Liver (tissue), 9 donors: ENCODE measurements around the gene CRYBB3. TPM values are rescaled to one million over a fixed set of nuclear protein-coding genes. Genes with fewer than 3 reads are reported as not detected.
A peak's percentile ranks its signal among the peaks of the same experiment; 100 is the strongest.

Experiments
- DNase-seq: peaks from one replicate; pipeline ENCODE4 v3.0.0-alpha.2; 2017; ENCODE audit warnings: low spot score
- H3K27ac ChIP-seq, 2 donors: one replicate each; pipeline ENCODE4 v1.7.0; 2013; ENCODE audit warnings: inconsistent platforms in 2 of 2, low read length in 2 of 2, control low read depth in 1 of 2, low read depth in 1 of 2, mild to moderate bottlenecking in 1 of 2
- H3K27me3 ChIP-seq, 4 donors: one replicate each; pipeline versions ENCODE4 v1.6.1 to v1.7.0; 2013; ENCODE audit warnings: low read length in 3 of 4, inconsistent platforms in 1 of 4, mild to moderate bottlenecking in 1 of 4, moderate library complexity in 1 of 4; ENCODE audit not compliant: control insufficient read depth in 4 of 4, insufficient read depth in 4 of 4
- H3K36me3 ChIP-seq, 4 donors: one replicate each; pipeline versions ENCODE4 v1.6.1 to v1.7.0; 2013; ENCODE audit warnings: low read length in 3 of 4, mild to moderate bottlenecking in 3 of 4, low read depth in 1 of 4, moderate library complexity in 1 of 4; ENCODE audit not compliant: control insufficient read depth in 4 of 4, insufficient read depth in 3 of 4
- H3K4me1 ChIP-seq, 4 donors: one replicate each; pipeline versions ENCODE4 v1.6.1 to v1.7.0; 2013; ENCODE audit warnings: low read length in 3 of 4, mild to moderate bottlenecking in 3 of 4, moderate library complexity in 1 of 4; ENCODE audit not compliant: control insufficient read depth in 4 of 4, insufficient read depth in 4 of 4
- H3K4me3 ChIP-seq, 3 donors: one replicate each; pipeline versions ENCODE4 v1.6.1 to v1.7.0; 2013; ENCODE audit warnings: low read length in 3 of 3, control low read depth in 1 of 3, low read depth in 1 of 3, mild to moderate bottlenecking in 1 of 3
- H3K9ac ChIP-seq, 2 donors: one replicate each; pipeline ENCODE4 v1.7.0; 2013; ENCODE audit warnings: low read length in 2 of 2, mild to moderate bottlenecking in 2 of 2, moderate library complexity in 2 of 2, control low read depth in 1 of 2, low read depth in 1 of 2
- H3K9me3 ChIP-seq, 4 donors: one replicate each; pipeline versions ENCODE4 v1.6.1 to v1.7.0; 2013; ENCODE audit warnings: low read length in 3 of 4; ENCODE audit not compliant: control insufficient read depth in 4 of 4
- ATF3 ChIP-seq: IDR thresholded peaks from 2 replicates; pipeline ENCODE4 v1.6.1; 2016; ENCODE audit warnings: antibody characterized with exemption
- CTCF ChIP-seq: fragments of 150-350 bp; IDR thresholded peaks from 2 replicates; pipeline ENCODE4 v1.5.1; 2017; ENCODE audit warnings: improper control_type of control experiment, low read depth, low read length; ENCODE audit not compliant: missing input control
- EGR1 ChIP-seq, 2 donors: IDR thresholded peaks; 2 replicates each; pipeline ENCODE4 v1.6.1; 2016 to 2018; ENCODE audit warnings: antibody characterized with exemption in 2 of 2, low read depth in 2 of 2
- FOXA1 ChIP-seq: IDR thresholded peaks from 2 replicates; pipeline ENCODE4 v1.6.1; 2016; ENCODE audit warnings: antibody characterized with exemption
- FOXA2 ChIP-seq: IDR thresholded peaks from 2 replicates; pipeline ENCODE4 v1.6.1; 2016; ENCODE audit warnings: antibody characterized with exemption
- GABPA ChIP-seq, 2 donors: IDR thresholded peaks in 1 of 2; conservative IDR thresholded peaks in 1 of 2; 2 replicates each; pipeline ENCODE4 v1.6.1; 2016; ENCODE audit warnings: antibody characterized with exemption in 2 of 2, mild to moderate bottlenecking in 1 of 2, moderate library complexity in 1 of 2
- HNF4A ChIP-seq, 2 donors: conservative IDR thresholded peaks; 2 replicates each; pipeline ENCODE4 v1.6.1; 2016; ENCODE audit warnings: antibody characterized with exemption in 2 of 2, mild to moderate bottlenecking in 2 of 2
- HNF4G ChIP-seq: IDR thresholded peaks from 2 replicates; pipeline ENCODE4 v1.6.1; 2016; ENCODE audit warnings: antibody characterized with exemption
- JUND ChIP-seq, 2 donors: IDR thresholded peaks; 2 replicates each; pipeline ENCODE4 v1.6.1; 2016; ENCODE audit warnings: antibody characterized with exemption in 2 of 2
- MAX ChIP-seq: IDR thresholded peaks from 2 replicates; pipeline ENCODE4 v1.6.1; 2016; ENCODE audit warnings: antibody characterized with exemption
- NR2F2 ChIP-seq: IDR thresholded peaks from 2 replicates; pipeline ENCODE4 v1.6.1; 2016; ENCODE audit warnings: antibody characterized with exemption
- RAD21 ChIP-seq, 2 donors: IDR thresholded peaks; 2 replicates each; pipeline ENCODE4 v1.6.1; 2016; ENCODE audit warnings: antibody characterized with exemption in 2 of 2, mild to moderate bottlenecking in 2 of 2
- REST ChIP-seq: IDR thresholded peaks from 2 replicates; pipeline ENCODE4 v1.6.1; 2016; ENCODE audit warnings: antibody characterized with exemption, mild to moderate bottlenecking
- RXRA ChIP-seq, 2 donors: IDR thresholded peaks; 2 replicates each; pipeline ENCODE4 v1.6.1; 2017 to 2018; ENCODE audit warnings: antibody characterized with exemption in 2 of 2, mild to moderate bottlenecking in 1 of 2
- SP1 ChIP-seq: IDR thresholded peaks from 2 replicates; pipeline ENCODE4 v1.6.1; 2018; ENCODE audit warnings: antibody characterized with exemption, mild to moderate bottlenecking
- TAF1 ChIP-seq: conservative IDR thresholded peaks from 2 replicates; pipeline ENCODE4 v1.6.1; 2016; ENCODE audit warnings: antibody characterized with exemption, mild to moderate bottlenecking
- YY1 ChIP-seq: IDR thresholded peaks from 2 replicates; pipeline ENCODE4 v1.6.1; 2016; ENCODE audit warnings: antibody characterized with exemption, mild to moderate bottlenecking
- ZBTB33 ChIP-seq: IDR thresholded peaks from 2 replicates; pipeline ENCODE4 v1.6.1; 2016; ENCODE audit warnings: antibody characterized with exemption
- WGBS: extraction: QIAGEN DNeasy Blood & Tissue Kit; methylation state at CpG from one replicate; pipeline ENCODE4 v1.1.7; 2013; 5-methylcytosine and 5-hydroxymethylcytosine counted together
- polyA plus RNA-seq, 2 donors: library from polyadenylated mRNA; stranded (reverse) in 1 of 2; unstranded in 1 of 2; fragments of 200-250 nt in 1 of 2; fragments of >200 nt in 1 of 2; fragmentation: Nextera tagmentation in 1 of 2; extraction: Ambion mirVana in 1 of 2; gene quantifications; one replicate each; pipeline versions ENCODE4 v1.2.1 to v1.2.3, GENCODE V29; 2013 to 2015
- total RNA-seq, 2 donors: library from RNA; depleted of rRNA; stranded (reverse); fragments of >200 nt; gene quantifications; one replicate each; pipeline ENCODE4 v1.2.3, GENCODE V29; 2014
- donor health status: healthy.
- donor health status: healthy.
- donor health status: healthy.
- donor health status: healthy.
- donor health status: healthy.

Gene CRYBB3
- total and polyA plus RNA-seq, 4 donors, result 0.25 to 0.38 TPM; not detected in 2

GRCh38 chr22:25169278-25170031 lies 30.2 kb upstream of the CRYBB3 start:
- H3K36me3 ChIP-seq, result peaks cover 3 to 12% (median 8%) of the 10 kb centered on the region in 4 donors
- peak; percentile 75 for TF ChIP-seq FOXA1
- TF ChIP-seq RAD21 (IDR thresholded peaks at IDR 0.05), result peak; percentile 46 to 65
- TF ChIP-seq JUND (IDR thresholded peaks at IDR 0.05), result peak; percentile 87 to 95
- TF ChIP-seq SP1, result peak; percentile 98
- TF ChIP-seq ZBTB33, result peak; percentile 82
- peak; percentile 96 for TF ChIP-seq HNF4G
- TF ChIP-seq HNF4A (conservative IDR thresholded peaks at IDR 0.05), result peak; percentile 96 to 99
- TF ChIP-seq RXRA (IDR thresholded peaks at IDR 0.05), result peak; percentile 95 to 97
- peak; percentile 88 for TF ChIP-seq ATF3
- TF ChIP-seq FOXA2, result peak; percentile 65
- TF ChIP-seq TAF1, result no peak
- TF ChIP-seq EGR1 (IDR thresholded peaks at IDR 0.05; ENCODE audit: low read depth in 2 of 2), result no peak
- TF ChIP-seq REST, result no peak
- TF ChIP-seq CTCF, result no peak
- TF ChIP-seq MAX, result peak; percentile 81
- peak; percentile 67 for TF ChIP-seq YY1
- TF ChIP-seq GABPA (IDR thresholded peaks at IDR 0.05 in 1 of 2, conservative IDR thresholded peaks at IDR 0.05 in 1 of 2), result peak in 1 of 2 donors; percentile 37
- TF ChIP-seq NR2F2, result peak; percentile 35
- no peak overlapping the region for H3K9ac ChIP-seq
- H3K4me1 ChIP-seq, result peaks cover 26 to 61% (median 45%) of the 10 kb centered on the region in 4 donors
- peak overlapping the region; percentile 90 for H3K27ac ChIP-seq
- 40% methylated on average over 17 of the region's 17 CpGs for WGBS
- no peak overlapping the region for H3K4me3 ChIP-seq
- no peak for DNase-seq
- H3K9me3 ChIP-seq, result no peaks in the 10 kb centered on the region
- H3K27me3 ChIP-seq, result no peaks in the 10 kb centered on the region
